ENCODE data around the gene TUBB4A. TPM values are rescaled to one million over a fixed set of nuclear protein-coding genes. Genes with fewer than 3 reads are reported as not detected.

The TUBB4A gene
- total RNA-seq, 1 experiment from 2014 or later = not detected

DNA sequence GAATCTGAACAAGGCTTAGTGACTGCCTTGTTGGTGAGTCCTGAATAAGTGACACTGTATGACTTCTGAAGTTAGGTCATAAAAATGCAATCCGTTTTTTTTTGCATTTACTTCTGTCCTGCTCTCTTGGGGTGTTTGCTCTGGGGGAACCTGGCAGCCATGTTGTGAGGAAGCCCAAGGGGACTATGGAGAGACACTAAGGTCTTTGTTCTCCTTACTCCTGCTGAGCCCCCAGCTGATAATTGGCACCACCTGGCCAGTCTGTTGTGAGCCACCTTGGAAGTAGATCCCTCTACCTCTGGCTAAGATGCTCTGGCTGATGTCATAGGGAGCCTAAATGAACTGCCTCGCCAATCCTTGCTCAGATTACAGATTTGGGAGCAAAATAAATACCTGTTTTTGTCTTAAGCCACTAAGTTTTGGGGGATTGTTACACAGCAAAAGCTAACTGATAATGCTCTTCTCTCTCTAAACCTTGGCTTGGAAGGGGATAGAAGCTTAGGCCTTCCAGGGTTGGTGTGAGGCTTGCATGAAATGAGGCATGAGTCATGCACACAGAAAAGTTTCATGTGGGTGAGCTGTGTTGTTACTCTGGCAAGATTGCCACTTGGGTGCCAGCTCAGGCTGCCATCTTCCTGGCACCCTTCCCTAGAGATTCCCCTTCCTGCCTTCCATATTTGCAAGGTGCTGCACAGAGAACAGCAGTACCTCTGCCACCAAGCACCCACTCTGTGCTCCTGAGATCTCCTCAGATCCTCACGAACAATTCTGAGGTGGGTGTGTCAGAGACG lies 10.1 kb downstream of the TUBB4A start:
- intact Hi-C loops (cut with micrococcal nuclease; ENCODE audit: unreplicated experiment) = no loop called here
- CTCF ChIA-PET = interaction anchor here (0.8 kb wide), 1 partner anchor 505 kb away, joined by 4 read pairs; no protein-coding TSS in a partner anchor

DNA sequence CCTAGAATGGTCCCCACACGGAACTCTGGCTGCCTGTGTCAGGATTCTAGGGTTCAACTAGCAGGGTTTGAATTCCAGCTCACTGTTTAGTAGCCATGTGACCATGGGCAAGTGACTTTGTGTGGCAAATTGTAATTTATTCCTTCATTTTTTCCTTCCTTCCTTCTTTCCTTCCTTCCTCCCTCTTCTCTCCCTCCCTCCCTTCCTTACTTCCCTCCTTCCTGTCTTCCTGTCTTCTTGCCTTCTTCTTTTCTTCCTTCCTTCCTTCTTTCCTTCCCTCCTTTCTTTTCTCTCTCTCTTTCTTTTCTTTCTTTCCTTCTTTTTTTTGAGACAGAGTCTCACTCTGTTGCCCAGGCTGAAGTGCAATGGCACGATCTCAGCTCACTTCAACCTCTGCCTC lies 12.0 kb downstream of the TUBB4A start:
- BruUV-seq (replicated peaks) = no TSS peak
- POLR2A ChIA-PET (ENCODE audit: unreplicated experiment) = interaction anchor here (0.7 kb wide), 1 partner anchor 163 kb away, joined by 44 read pairs; no protein-coding TSS in a partner anchor
- H2AFZ ChIP-seq = no peak overlapping the region
- intact Hi-C loops (cut with micrococcal nuclease; ENCODE audit: unreplicated experiment) = no loop called here
- TF ChIP-seq EZH2 (IDR thresholded peaks at IDR 0.05; ENCODE audit: low read depth) = no peak
- TF ChIP-seq, protein P1, sequence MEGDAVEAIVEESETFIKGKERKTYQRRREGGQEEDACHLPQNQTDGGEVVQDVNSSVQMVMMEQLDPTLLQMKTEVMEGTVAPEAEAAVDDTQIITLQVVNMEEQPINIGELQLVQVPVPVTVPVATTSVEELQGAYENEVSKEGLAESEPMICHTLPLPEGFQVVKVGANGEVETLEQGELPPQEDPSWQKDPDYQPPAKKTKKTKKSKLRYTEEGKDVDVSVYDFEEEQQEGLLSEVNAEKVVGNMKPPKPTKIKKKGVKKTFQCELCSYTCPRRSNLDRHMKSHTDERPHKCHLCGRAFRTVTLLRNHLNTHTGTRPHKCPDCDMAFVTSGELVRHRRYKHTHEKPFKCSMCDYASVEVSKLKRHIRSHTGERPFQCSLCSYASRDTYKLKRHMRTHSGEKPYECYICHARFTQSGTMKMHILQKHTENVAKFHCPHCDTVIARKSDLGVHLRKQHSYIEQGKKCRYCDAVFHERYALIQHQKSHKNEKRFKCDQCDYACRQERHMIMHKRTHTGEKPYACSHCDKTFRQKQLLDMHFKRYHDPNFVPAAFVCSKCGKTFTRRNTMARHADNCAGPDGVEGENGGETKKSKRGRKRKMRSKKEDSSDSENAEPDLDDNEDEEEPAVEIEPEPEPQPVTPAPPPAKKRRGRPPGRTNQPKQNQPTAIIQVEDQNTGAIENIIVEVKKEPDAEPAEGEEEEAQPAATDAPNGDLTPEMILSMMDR (conservative IDR thresholded peaks at IDR 0.05) = no peak
- H3F3A ChIP-seq (ENCODE audit: insufficient read depth, low read depth) = no peaks in the 10 kb centered on the region
- H3K27ac ChIP-seq = no peak overlapping the region
- no peak overlapping the region for H3K4me3 ChIP-seq
- H3K9me2 ChIP-seq (ENCODE audit: insufficient read depth) = no peaks in the 10 kb centered on the region
- H3K36me3 ChIP-seq (ENCODE audit: low read depth) = no peaks in the 10 kb centered on the region
- H3K4me1 ChIP-seq (replicated peaks; ENCODE audit: insufficient read depth) = no peaks in the 10 kb centered on the region; the same call in 1 of the 2 replicates
- no peak for DNase-seq
- H3K9me3 ChIP-seq (ENCODE audit: insufficient read depth, low read depth) = no peaks in the 10 kb centered on the region
- CTCF ChIA-PET = no interaction called here
- H3K79me2 ChIP-seq (ENCODE audit: low read depth) = no peaks in the 10 kb centered on the region
- no peaks in the 10 kb centered on the region for H4K20me1 ChIP-seq (ENCODE audit: insufficient read depth)
- no peaks in the 10 kb centered on the region for H3K27me3 ChIP-seq (ENCODE audit: insufficient read depth, low read depth)
- no peak overlapping the region for H3K4me2 ChIP-seq

More for the DNA sequence above, 10.1 kb downstream of the TUBB4A start:
- no peaks in the 10 kb centered on the region for H3K9me3 ChIP-seq (ENCODE audit: insufficient read depth, low read depth)
- POLR2A ChIA-PET (ENCODE audit: unreplicated experiment) = interaction anchor here (0.7 kb wide), 1 partner anchor 415 kb away, joined by 3 read pairs; no protein-coding TSS in a partner anchor
- no peak overlapping the region for H3K27ac ChIP-seq
- no peaks in the 10 kb centered on the region for H3K4me1 ChIP-seq (replicated peaks; ENCODE audit: insufficient read depth)
- no peak for DNase-seq
- H3K36me3 ChIP-seq (ENCODE audit: low read depth) = no peaks in the 10 kb centered on the region
- no peak overlapping the region for H3K4me2 ChIP-seq
- H3K9me2 ChIP-seq (ENCODE audit: insufficient read depth) = no peaks in the 10 kb centered on the region
- no peaks in the 10 kb centered on the region for H4K20me1 ChIP-seq (ENCODE audit: insufficient read depth)
- TF ChIP-seq, protein P1 (conservative IDR thresholded peaks at IDR 0.05) = no peak
- H3K4me3 ChIP-seq = no peak overlapping the region
- H3K27me3 ChIP-seq (ENCODE audit: insufficient read depth, low read depth) = no peaks in the 10 kb centered on the region
- BruUV-seq (replicated peaks) = no TSS peak
- H3K79me2 ChIP-seq (ENCODE audit: low read depth) = no peaks in the 10 kb centered on the region
- H3F3A ChIP-seq (ENCODE audit: insufficient read depth, low read depth) = no peaks in the 10 kb centered on the region
- H2AFZ ChIP-seq = no peak overlapping the region

DNA sequence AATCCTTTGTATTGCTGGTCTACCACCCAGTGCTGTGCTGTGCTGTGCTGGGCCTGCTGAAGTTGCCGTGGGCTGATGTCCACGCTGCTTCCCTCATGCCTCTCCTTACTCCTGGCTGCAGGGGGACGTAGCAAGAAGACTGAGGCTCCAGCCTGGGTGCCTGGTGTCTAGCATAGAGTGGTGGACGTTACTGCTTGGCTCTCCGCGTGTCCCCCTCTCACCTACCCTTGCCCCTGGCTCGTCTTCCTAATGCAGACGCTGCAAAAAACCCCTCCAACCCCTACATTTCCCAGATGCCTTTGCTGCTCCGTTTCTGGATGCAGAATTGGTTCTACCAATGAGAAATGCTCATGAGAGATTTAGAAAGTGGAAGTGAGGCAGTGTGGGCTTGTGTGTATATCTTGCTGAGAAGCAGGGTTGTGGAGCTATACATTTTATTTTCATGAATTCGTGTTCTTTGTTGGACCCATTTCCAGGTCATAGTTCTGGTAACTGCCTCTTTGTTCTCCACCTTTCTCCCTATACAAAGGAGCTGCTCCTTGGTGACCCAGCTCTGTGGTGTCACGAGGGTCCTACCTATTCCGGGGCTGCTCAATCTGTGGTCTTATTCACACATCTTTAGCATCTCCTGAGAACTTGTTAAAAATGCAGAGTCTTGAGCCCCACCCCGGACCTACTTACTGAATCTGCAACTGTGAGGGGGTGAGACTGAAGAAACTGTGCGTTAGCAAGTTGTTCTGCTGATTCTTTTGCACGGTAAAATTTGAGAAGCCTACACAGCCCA lies 12.6 kb downstream of the TUBB4A start:
- no peaks in the 10 kb centered on the region for H3K36me3 ChIP-seq (ENCODE audit: low read depth)
- H3K9me3 ChIP-seq (ENCODE audit: insufficient read depth, low read depth) = no peaks in the 10 kb centered on the region
- no peaks in the 10 kb centered on the region for H3K9me2 ChIP-seq (ENCODE audit: insufficient read depth)
- peaks cover 2% of the 10 kb centered on the region; the same call in 1 of the 2 replicates for H3K4me1 ChIP-seq (replicated peaks; ENCODE audit: insufficient read depth)
- H3K79me2 ChIP-seq (ENCODE audit: low read depth) = no peaks in the 10 kb centered on the region
- no peak for DNase-seq
- H2AFZ ChIP-seq = no peak overlapping the region
- H3K27ac ChIP-seq = no peak overlapping the region
- no peaks in the 10 kb centered on the region for H3F3A ChIP-seq (ENCODE audit: insufficient read depth, low read depth)
- intact Hi-C loops (cut with micrococcal nuclease; ENCODE audit: unreplicated experiment) = no loop called here
- ChIA-PET CTCF (no interaction called here), POLR2A (ENCODE audit: unreplicated experiment) (no interaction called here)
- no peak overlapping the region for H3K4me3 ChIP-seq
- H4K20me1 ChIP-seq (ENCODE audit: insufficient read depth) = no peaks in the 10 kb centered on the region
- no peaks in the 10 kb centered on the region for H3K27me3 ChIP-seq (ENCODE audit: insufficient read depth, low read depth)
- BruUV-seq (replicated peaks) = no TSS peak
- no peak for TF ChIP-seq EZH2 (IDR thresholded peaks at IDR 0.05; ENCODE audit: low read depth)
- TF ChIP-seq, protein P1 (conservative IDR thresholded peaks at IDR 0.05) = no peak
- no peak overlapping the region for H3K4me2 ChIP-seq
